CD8-positive, alpha-beta memory T cell (primary cell): Measurements from ENCODE around the gene EFCAB13. TPM values are rescaled to one million over a fixed set of nuclear protein-coding genes. Genes with fewer than 3 reads are reported as not detected.

Experiments used
- CTCF ChIA-PET: fragments of 350-600 bp; sonication (Branson Sonifier 250); formaldehyde crosslinking; loops from one replicate; lab custom pipeline; 2021; ENCODE audit warnings: antibody characterized with exemption; lab: Charles Lee
- POLR2A ChIA-PET: fragments of 350-600 bp; sonication (Branson Sonifier 250); formaldehyde crosslinking; loops from one replicate; lab custom pipeline; 2021; ENCODE audit warnings: antibody characterized with exemption; lab: Charles Lee
- DNase-seq, 5 donors: peaks; one replicate each; pipeline versions ENCODE4 v3.0.0 to v3.0.0-alpha.2; 2020 to 2022; ENCODE audit warnings: mixed read lengths in 1 of 5
- H3K27ac ChIP-seq: one replicate; pipeline ENCODE4 v1.7.0; 2013; ENCODE audit warnings: low read depth, mild to moderate bottlenecking, low read length, moderate library complexity
- H3K27me3 ChIP-seq: 2 replicates; pipeline ENCODE4 v1.7.0; 2013; ENCODE audit warnings: low read length, mild to moderate bottlenecking; ENCODE audit not compliant: insufficient read depth, poor library complexity, severe bottlenecking
- H3K36me3 ChIP-seq: 2 replicates; pipeline ENCODE4 v1.7.0; 2013; ENCODE audit warnings: mild to moderate bottlenecking, low read length, moderate library complexity; ENCODE audit not compliant: insufficient read depth
- H3K4me1 ChIP-seq: 2 replicates; pipeline ENCODE4 v1.7.0; 2013; ENCODE audit warnings: mild to moderate bottlenecking, low read length, moderate library complexity; ENCODE audit not compliant: insufficient read depth
- H3K4me3 ChIP-seq: 2 replicates; pipeline ENCODE4 v1.7.0; 2013; ENCODE audit warnings: mild to moderate bottlenecking, low read length
- H3K9me3 ChIP-seq: 2 replicates; pipeline ENCODE4 v1.7.0; 2013; ENCODE audit warnings: mild to moderate bottlenecking, low read length
- H3K27ac Mint-ChIP-seq, 8 donors: one replicate each; pipeline ENCODE4 v1.8.0; 2020 to 2021; ENCODE audit warnings: mixed read lengths in 8 of 8, mild to moderate bottlenecking in 6 of 8, inconsistent platforms in 3 of 8, moderate library complexity in 3 of 8
- H3K27me3 Mint-ChIP-seq, 2 donors: one replicate each; pipeline ENCODE4 v1.8.0; 2020 to 2021; ENCODE audit warnings: mixed read lengths in 2 of 2, mild to moderate bottlenecking in 1 of 2, moderate library complexity in 1 of 2
- H3K36me3 Mint-ChIP-seq, 3 donors: one replicate each; pipeline ENCODE4 v1.8.0; 2020 to 2021; ENCODE audit warnings: mixed read lengths in 3 of 3, inconsistent platforms in 1 of 3, mild to moderate bottlenecking in 1 of 3
- H3K4me1 Mint-ChIP-seq, 3 donors: one replicate each; pipeline ENCODE4 v1.8.0; 2020 to 2021; ENCODE audit warnings: mixed read lengths in 3 of 3, inconsistent platforms in 1 of 3, mild to moderate bottlenecking in 1 of 3
- H3K4me3 Mint-ChIP-seq, 7 donors: one replicate each; pipeline ENCODE4 v1.8.0; 2020 to 2021; ENCODE audit warnings: mixed read lengths in 7 of 7, mild to moderate bottlenecking in 6 of 7, moderate library complexity in 4 of 7, inconsistent platforms in 2 of 7
- H3K9me3 Mint-ChIP-seq, 5 donors: one replicate each; pipeline ENCODE4 v1.8.0; 2020 to 2022; ENCODE audit warnings: mixed read lengths in 5 of 5, mild to moderate bottlenecking in 3 of 5, moderate library complexity in 2 of 5, inconsistent platforms in 1 of 5
- polyA plus RNA-seq: library from polyadenylated mRNA; unstranded; fragments of 300-500 nt; fragmentation: Illumina TruSeq; gene quantifications from one replicate; pipeline ENCODE4 v1.2.3, GENCODE V29; 2021
- total RNA-seq, 2 experiments: library from RNA; stranded (reverse); gene quantifications; one replicate each; pipeline ENCODE4 v1.2.3, GENCODE V29; 2021

Gene EFCAB13
- total and polyA plus RNA-seq, 3 experiments from 2014 or later = 1.4 to 4.8 (median 4.0) TPM

DNA sequence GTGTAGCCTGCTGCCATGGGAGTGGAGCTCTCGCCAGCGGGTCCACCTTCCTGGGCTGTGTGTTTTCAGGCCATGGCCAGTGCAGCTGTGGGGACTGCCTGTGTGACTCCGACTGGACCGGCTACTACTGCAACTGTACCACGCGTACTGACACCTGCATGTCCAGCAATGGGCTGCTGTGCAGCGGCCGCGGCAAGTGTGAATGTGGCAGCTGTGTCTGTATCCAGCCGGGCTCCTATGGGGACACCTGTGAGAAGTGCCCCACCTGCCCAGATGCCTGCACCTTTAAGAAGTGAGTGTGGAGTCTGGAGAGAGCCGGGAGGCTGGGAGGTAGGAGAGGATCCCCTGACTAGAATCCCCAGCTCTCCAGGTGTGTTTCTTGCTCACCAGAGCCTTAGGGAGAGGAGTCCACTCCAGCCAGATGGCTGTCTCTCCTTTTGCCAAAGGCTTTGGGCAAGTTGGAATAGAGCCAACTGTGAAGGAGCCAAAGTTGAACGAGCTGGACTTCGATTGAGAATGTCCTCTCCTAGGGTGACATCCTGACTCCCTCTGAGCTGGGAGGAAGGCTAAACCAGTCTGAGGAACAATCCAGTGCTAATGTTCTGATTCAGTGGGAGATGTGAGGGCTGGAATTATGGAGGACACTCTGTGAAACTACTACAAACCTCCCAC, 24.4 kb upstream of the EFCAB13 start:
- Mint-ChIP-seq H3K36me3 (peaks cover 0 to 3% (median 0%) of the 10 kb centered on the region in 3 donors), H3K4me1 (peaks cover 0 to 5% (median 0%) of the 10 kb centered on the region in 3 donors), H3K4me3 (no peak overlapping the region), H3K27me3 (peaks cover 6 to 8% of the 10 kb centered on the region in 2 donors), H3K27ac (no peak overlapping the region), H3K9me3 (peaks cover 1 to 16% (median 4%) of the 10 kb centered on the region in 5 donors)
- DNase-seq = no peak
- no peaks in the 10 kb centered on the region for H3K4me1 ChIP-seq
- no peaks in the 10 kb centered on the region for H3K9me3 ChIP-seq
- ChIA-PET CTCF (interaction anchor here (0.6 kb wide), 1 partner anchor 9 kb away, joined by 3 read pairs; no protein-coding TSS in a partner anchor), POLR2A (no interaction called here)
- no peaks in the 10 kb centered on the region for H3K27me3 ChIP-seq
- H3K4me3 ChIP-seq = no peak overlapping the region
- H3K36me3 ChIP-seq = no peaks in the 10 kb centered on the region
- no peak overlapping the region for H3K27ac ChIP-seq

DNA sequence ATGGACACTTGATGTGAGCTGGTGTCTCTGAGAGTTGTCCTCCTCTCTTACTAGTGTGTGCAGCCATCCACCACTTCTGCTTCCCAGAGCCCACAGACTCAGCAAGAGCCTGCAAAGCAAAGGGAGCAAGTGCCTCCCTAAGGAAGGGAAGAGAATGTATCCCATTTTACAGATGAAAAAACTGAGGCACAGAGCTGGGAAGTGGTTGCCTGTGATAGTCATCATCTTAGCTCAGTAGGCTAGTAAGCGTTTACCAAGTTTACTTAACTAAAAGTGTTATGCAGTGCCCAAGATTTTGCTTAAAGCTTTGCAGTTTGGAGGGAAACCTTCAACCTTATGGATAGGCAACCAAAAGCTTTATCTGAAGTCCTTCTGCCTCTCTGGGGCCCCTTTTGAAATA, 23.0 kb upstream of the EFCAB13 start:
- peaks cover 1 to 16% (median 4%) of the 10 kb centered on the region in 5 donors for H3K9me3 Mint-ChIP-seq
- peaks cover 0 to 3% (median 0%) of the 10 kb centered on the region in 3 donors for H3K36me3 Mint-ChIP-seq
- H3K4me1 ChIP-seq = peaks cover 9% of the 10 kb centered on the region
- no peak for DNase-seq
- CTCF ChIA-PET = no interaction called here
- H3K27ac ChIP-seq = no peak overlapping the region
- no peak overlapping the region for H3K4me3 Mint-ChIP-seq
- H3K36me3 ChIP-seq = no peaks in the 10 kb centered on the region
- peaks cover 8 to 13% (median 9%) of the 10 kb centered on the region in 3 donors for H3K4me1 Mint-ChIP-seq
- no peaks in the 10 kb centered on the region for H3K9me3 ChIP-seq
- H3K27me3 Mint-ChIP-seq = peaks cover 0 to 7% of the 10 kb centered on the region in 2 donors
- POLR2A ChIA-PET = no interaction called here
- H3K27ac Mint-ChIP-seq = no peak overlapping the region
- H3K4me3 ChIP-seq = no peak overlapping the region
- no peaks in the 10 kb centered on the region for H3K27me3 ChIP-seq

DNA sequence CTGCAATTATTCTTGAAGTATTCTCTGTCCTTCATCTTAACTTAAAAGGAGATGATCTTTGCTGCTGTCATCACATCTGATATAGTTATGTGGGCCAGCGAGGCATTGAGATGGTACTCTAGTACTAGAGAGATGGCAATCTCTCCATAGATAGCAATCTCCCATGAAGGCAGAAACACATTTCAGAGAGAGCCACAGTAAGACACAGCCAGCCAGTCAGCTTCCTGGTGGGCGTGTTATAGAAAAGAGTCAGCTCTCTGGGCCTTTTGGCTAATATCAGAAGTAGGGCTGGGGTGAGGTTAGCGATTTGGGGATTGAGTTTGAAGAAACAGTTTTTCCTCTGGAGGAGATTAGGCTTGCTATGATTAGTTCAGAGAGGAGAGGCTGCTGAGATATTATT, 22.6 kb upstream of the EFCAB13 start:
- no peak for DNase-seq
- peaks cover 9 to 18% (median 13%) of the 10 kb centered on the region in 3 donors for H3K4me1 Mint-ChIP-seq
- CTCF ChIA-PET = no interaction called here

DNA sequence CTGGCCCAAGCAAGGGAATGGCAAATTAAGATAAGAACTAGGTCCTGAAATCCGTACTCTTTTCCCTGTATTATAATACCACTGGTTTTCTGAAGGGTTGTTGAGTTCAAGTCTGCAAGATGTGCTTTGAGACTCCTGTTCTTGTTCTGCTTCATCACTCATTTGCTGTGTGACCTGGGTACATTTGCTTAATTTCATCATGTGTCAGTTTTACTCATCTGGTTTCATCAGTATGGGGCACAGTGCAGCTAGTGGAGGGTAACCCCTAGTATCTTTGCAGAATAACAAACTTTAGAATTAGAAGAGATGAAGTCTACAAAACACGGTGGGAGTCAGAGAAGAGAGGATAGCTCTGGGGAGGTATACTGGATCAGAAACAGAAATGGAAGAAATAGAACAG, 21.9 kb upstream of the EFCAB13 start:
- peaks cover 10 to 20% (median 15%) of the 10 kb centered on the region in 3 donors for H3K4me1 Mint-ChIP-seq
- POLR2A ChIA-PET = no interaction called here
- H3K36me3 Mint-ChIP-seq = peaks cover 0 to 3% (median 0%) of the 10 kb centered on the region in 3 donors
- H3K27ac Mint-ChIP-seq = no peak overlapping the region
- H3K27me3 ChIP-seq = no peaks in the 10 kb centered on the region
- DNase-seq = no peak
- CTCF ChIA-PET = no interaction called here
- H3K4me3 ChIP-seq = no peak overlapping the region
- no peak overlapping the region for H3K4me3 Mint-ChIP-seq
- peaks cover 1 to 16% (median 4%) of the 10 kb centered on the region in 5 donors for H3K9me3 Mint-ChIP-seq
- H3K36me3 ChIP-seq = no peaks in the 10 kb centered on the region
- no peaks in the 10 kb centered on the region for H3K9me3 ChIP-seq
- H3K4me1 ChIP-seq = peaks cover 13% of the 10 kb centered on the region
- H3K27me3 Mint-ChIP-seq = peaks cover 0 to 5% of the 10 kb centered on the region in 2 donors
- H3K27ac ChIP-seq = no peak overlapping the region

More for the DNA sequence above, 22.6 kb upstream of the EFCAB13 start:
- H3K9me3 ChIP-seq = no peaks in the 10 kb centered on the region
- Mint-ChIP-seq H3K36me3 (peaks cover 0 to 3% (median 0%) of the 10 kb centered on the region in 3 donors), H3K4me3 (no peak overlapping the region), H3K27ac (peak overlapping the region in 2 of 8 donors; percentile 4 to 34), H3K9me3 (peaks cover 1 to 16% (median 4%) of the 10 kb centered on the region in 5 donors), H3K27me3 (peaks cover 0 to 5% of the 10 kb centered on the region in 2 donors)
- no peaks in the 10 kb centered on the region for H3K36me3 ChIP-seq
- no peak overlapping the region for H3K4me3 ChIP-seq
- H3K27ac ChIP-seq = no peak overlapping the region
- no peaks in the 10 kb centered on the region for H3K27me3 ChIP-seq
- peaks cover 13% of the 10 kb centered on the region for H3K4me1 ChIP-seq
- POLR2A ChIA-PET = no interaction called here

DNA sequence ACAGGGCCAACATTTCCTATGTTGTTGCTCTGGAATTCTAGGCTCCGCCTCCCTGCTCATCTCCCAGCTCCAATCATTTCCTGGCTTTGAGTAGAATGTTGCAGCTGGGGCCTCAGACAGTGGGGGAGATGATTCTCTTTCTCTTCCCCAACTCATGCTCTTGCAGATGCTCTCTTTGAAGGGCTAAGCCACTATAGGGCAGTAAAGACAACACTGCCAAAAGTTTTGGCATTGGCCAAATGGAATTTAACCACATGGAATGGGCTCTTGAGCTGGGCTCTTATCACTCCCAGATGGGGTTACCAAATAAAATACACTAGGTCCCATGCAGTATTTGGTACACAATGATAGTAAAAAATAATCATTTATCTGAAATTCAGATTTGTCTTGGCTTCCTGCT, 19.6 kb upstream of the EFCAB13 start:
- peaks cover 0 to 3% (median 0%) of the 10 kb centered on the region in 3 donors for H3K36me3 Mint-ChIP-seq
- ChIA-PET POLR2A (no interaction called here), CTCF (no interaction called here)
- peaks cover 10 to 20% (median 15%) of the 10 kb centered on the region in 3 donors for H3K4me1 Mint-ChIP-seq
- H3K9me3 Mint-ChIP-seq = peaks cover 0 to 16% (median 4%) of the 10 kb centered on the region in 5 donors
- H3K4me1 ChIP-seq = peaks cover 13% of the 10 kb centered on the region
- no peak for DNase-seq
- no peaks in the 10 kb centered on the region for H3K27me3 ChIP-seq
- no peak overlapping the region for H3K4me3 ChIP-seq
- H3K36me3 ChIP-seq = no peaks in the 10 kb centered on the region
- H3K9me3 ChIP-seq = no peaks in the 10 kb centered on the region
- H3K27ac ChIP-seq = no peak overlapping the region
- H3K27me3 Mint-ChIP-seq = peaks cover 0 to 2% of the 10 kb centered on the region in 2 donors
- no peak overlapping the region for H3K4me3 Mint-ChIP-seq
- H3K27ac Mint-ChIP-seq = no peak overlapping the region

DNA sequence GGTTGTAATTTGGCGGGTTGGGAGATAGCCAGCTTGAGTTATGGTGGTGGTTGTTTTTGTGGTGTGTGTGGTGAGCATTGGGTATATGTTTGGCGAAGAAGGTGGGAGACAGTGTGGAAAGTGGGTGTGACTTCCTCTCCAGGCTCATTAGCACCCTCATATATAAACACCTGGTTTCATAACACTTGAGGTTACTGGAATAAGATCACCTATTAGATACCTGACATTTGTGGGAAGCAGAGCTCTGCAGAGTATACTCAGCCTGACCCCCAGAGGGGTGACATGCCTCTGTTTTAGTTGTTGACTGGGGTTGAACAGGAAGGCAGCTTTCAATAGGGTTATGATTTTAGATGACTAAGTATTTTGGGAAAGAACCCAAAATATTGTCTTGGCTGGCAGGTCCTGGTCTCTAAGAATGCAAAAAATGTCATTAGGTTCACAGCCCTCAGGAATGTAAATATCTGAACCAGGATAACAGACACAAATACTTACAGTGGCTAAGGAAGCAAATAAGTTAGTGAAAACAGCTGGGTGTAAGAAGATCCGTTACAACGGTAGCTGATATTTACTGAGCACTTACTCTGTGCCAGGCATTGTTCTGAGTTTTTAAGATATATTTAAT, 18.3 kb upstream of the EFCAB13 start:
- H3K4me1 Mint-ChIP-seq = peaks cover 10 to 20% (median 15%) of the 10 kb centered on the region in 3 donors
- no peak for DNase-seq
- Histone ChIP-seq H3K27me3 (no peaks in the 10 kb centered on the region), H3K4me3 (no peak overlapping the region), H3K27ac (no peak overlapping the region), H3K4me1 (peaks cover 13% of the 10 kb centered on the region), H3K36me3 (no peaks in the 10 kb centered on the region), H3K9me3 (no peaks in the 10 kb centered on the region)
- peaks cover 0 to 3% (median 0%) of the 10 kb centered on the region in 3 donors for H3K36me3 Mint-ChIP-seq
- peak overlapping the region in 2 of 7 donors; percentile 1 to 12 for H3K4me3 Mint-ChIP-seq
- peak overlapping the region in 6 of 8 donors; percentile 22 to 52 (median 32) for H3K27ac Mint-ChIP-seq
- peaks cover 0 to 4% of the 10 kb centered on the region in 2 donors for H3K27me3 Mint-ChIP-seq
- ChIA-PET POLR2A (no interaction called here), CTCF (interaction anchor here (1.2 kb wide), 1 partner anchor 9 kb away, joined by 3 read pairs; no protein-coding TSS in a partner anchor)
- H3K9me3 Mint-ChIP-seq = peaks cover 0 to 14% (median 4%) of the 10 kb centered on the region in 5 donors

DNA sequence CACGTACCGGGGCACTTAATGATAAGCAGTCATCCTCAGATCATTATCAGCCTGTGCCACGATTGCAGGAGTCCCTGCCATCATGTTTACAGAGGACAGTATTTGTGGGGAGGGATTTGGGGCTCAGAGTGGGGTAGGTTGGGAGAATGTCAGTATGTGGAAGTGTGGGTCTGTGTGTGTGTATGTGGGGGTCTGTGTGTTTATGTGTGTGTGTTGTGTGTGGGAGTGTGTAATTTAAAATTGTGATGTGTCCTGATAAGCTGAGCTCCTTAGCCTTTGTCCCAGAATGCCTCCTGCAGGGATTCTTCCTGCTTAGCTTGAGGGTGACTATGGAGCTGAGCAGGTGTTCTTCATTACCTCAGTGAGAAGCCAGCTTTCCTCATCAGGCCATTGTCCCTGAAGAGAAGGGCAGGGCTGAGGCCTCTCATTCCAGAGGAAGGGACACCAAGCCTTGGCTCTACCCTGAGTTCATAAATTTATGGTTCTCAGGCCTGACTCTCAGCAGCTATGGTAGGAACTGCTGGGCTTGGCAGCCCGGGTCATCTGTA, 13.5 kb upstream of the EFCAB13 start:
- Histone ChIP-seq H3K27me3 (no peaks in the 10 kb centered on the region), H3K4me1 (peaks cover 8% of the 10 kb centered on the region), H3K36me3 (no peaks in the 10 kb centered on the region), H3K27ac (no peak overlapping the region), H3K9me3 (no peaks in the 10 kb centered on the region), H3K4me3 (no peak overlapping the region)
- no peak overlapping the region for H3K4me3 Mint-ChIP-seq
- H3K36me3 Mint-ChIP-seq = no peaks in the 10 kb centered on the region
- no peaks in the 10 kb centered on the region for H3K9me3 Mint-ChIP-seq
- H3K4me1 Mint-ChIP-seq = peaks cover 6 to 11% (median 10%) of the 10 kb centered on the region in 3 donors
- peaks cover 2 to 6% of the 10 kb centered on the region in 2 donors for H3K27me3 Mint-ChIP-seq
- ChIA-PET POLR2A (no interaction called here), CTCF (interaction anchor here (0.9 kb wide), 1 partner anchor 306 kb away, joined by 3 read pairs; no protein-coding TSS in a partner anchor)
- peak overlapping the region in 1 of 8 donors; percentile 79 for H3K27ac Mint-ChIP-seq
- DNase-seq = no peak
